ENCODE data around the gene SFT2D3.

GRCh38 chr2:127722807-127723206 is 21.5 kb downstream of the SFT2D3 start:
- TF ChIP-seq GATA2 (IDR thresholded peaks at IDR 0.05; ENCODE audit: low read depth, low read length): no peak
- no peak for TF ChIP-seq GATA3 (IDR thresholded peaks at IDR 0.05; ENCODE audit: low read depth, low read length)
